Activated CD4-positive, alpha-beta T cell treated with anti-CD3 and anti-CD28 coated beads for 48 hours (primary cell): ENCODE measurements around the gene SPOP.
A peak's percentile ranks its signal among the peaks of the same experiment; 100 is the strongest.

Experiments used
- DNase-seq: peaks from one replicate; pipeline ENCODE4 v3.0.0-alpha.2; 2020

Gene SPOP

DNA sequence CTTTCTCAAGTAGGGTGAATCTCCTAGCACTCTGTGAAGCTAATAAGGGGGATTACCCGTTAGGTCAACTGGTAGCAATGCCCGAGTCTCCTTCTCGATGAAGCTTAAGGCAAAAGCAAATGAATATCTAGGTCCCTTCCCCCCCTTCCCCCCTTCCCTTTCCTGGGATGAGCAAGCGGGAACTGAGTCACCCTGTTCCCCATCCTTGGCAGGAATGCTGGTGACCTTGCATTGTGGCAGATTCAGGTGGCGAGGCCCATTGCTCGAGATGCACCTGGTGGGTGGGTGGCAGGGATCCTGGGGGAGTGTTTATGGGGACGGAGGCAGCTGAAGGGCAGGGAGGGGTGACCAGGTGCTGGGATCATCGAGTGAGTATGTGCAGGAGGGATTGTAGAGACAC is 95.1 kb downstream of the SPOP start:
- no peak for DNase-seq

GRCh38 chr17:49582055-49582722 is 95.7 kb downstream of the SPOP start:
- no peak for DNase-seq

- DNase-seq: no peak
Measured at GRCh38 chr17:49581648-49581998, 96.3 kb downstream of the SPOP start.

GRCh38 chr17:49580981-49581647 is 96.8 kb downstream of the SPOP start:
- DNase-seq: no peak

GRCh38 chr17:49580055-49580721 is 97.7 kb downstream of the SPOP start:
- no peak for DNase-seq

GRCh38 chr17:49579522-49579921 is 98.4 kb downstream of the SPOP start:
- no peak for DNase-seq

- no peak for DNase-seq
Measured at GRCh38 chr17:49578952-49579500, 98.9 kb downstream of the SPOP start.

DNA sequence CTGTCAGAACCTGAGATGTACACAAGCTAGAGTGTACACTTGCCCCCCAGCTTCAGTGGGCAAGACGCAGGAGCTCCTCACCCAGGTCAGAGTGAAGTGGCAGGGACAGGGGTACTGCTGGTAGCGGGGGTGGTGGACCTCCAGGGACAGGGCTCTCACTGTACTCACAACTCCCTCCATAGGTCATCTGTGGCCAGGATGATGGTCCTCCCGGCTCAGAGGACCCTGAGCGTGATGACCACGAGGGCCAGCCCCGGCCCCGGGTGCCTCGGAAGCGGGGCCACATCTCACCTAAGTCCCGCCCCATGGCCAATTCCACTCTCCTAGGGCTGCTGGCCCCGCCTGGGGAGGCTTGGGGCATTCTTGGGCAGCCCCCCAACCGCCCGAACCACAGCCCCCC is 99.5 kb downstream of the SPOP start:
- DNase-seq: no peak

DNA sequence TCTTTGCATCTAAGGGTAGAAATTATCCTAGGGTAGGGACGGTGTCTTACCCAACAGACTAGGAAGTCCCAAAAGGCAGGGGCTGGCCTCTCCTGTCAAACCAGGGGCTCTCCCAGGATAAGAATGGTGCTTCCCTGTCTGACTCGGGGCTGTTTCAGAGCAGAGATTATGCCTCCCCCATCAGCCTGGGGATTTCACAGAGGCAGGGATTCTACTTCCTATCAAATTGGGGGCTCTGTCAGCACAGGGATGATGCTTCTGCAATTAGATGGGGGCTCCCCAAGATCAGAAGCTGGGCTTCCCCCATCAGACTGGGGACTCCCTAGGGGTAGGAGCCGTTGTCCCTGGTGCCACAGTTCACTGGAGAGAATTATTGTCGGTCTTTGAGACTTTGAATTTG is 99.9 kb downstream of the SPOP start:
- no peak for DNase-seq

GRCh38 chr17:49577650-49577934 is 100.3 kb downstream of the SPOP start:
- no peak for DNase-seq

DNA sequence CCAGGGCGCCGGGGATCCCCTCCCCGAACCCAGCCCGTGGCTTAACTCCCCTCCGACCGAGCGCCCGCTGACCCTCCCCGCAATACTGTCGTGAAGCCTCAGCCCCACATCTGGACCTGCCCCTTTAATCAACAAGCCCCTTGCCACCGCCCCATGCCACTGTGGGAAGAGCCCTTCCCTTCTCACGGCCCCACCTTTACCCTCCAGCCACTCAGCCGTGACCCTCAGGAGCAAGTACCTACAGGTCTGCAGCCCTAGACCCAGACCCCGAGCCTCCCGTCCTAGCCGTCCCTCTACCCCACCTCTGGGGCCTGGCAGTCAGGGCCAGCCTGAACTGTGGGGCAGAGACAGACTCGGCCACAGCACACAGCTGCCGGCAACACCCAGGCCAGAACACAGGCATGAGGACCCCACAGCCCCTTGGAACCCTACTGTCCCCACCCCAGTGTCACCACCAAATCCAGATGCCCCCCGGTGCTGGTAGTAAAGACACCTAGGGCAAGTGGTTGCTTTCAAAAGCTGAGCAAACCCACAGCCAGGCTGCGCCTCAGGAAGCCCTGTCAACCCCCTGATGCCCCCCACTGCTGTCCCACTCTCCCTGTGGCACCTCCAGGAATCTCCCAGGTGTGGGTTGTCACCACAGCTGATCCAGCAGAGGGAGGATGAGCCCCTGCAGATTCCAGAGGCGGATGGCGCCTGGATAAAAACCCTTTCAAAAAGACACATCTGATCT is 100.8 kb downstream of the SPOP start:
- DNase-seq: no peak

- no peak for DNase-seq
Measured at GRCh38 chr17:49576088-49576916, 101.6 kb downstream of the SPOP start.

GRCh38 chr17:49575679-49576087 is 102.2 kb downstream of the SPOP start, which contains the start of gene NXPH3:
TSS of gene NXPH3 (plus strand) at chr17:49575871. CDS start at chr17:49576220, 349 bp downstream.
- DNase-seq: peak; percentile 82

- no peak for DNase-seq
Measured at GRCh38 chr17:49574945-49575678, 102.8 kb downstream of the SPOP start.

GRCh38 chr17:49574323-49574781 is 103.5 kb downstream of the SPOP start:
- no peak for DNase-seq

GRCh38 chr17:49573510-49574322 is 104.2 kb downstream of the SPOP start:
- no peak for DNase-seq

DNA sequence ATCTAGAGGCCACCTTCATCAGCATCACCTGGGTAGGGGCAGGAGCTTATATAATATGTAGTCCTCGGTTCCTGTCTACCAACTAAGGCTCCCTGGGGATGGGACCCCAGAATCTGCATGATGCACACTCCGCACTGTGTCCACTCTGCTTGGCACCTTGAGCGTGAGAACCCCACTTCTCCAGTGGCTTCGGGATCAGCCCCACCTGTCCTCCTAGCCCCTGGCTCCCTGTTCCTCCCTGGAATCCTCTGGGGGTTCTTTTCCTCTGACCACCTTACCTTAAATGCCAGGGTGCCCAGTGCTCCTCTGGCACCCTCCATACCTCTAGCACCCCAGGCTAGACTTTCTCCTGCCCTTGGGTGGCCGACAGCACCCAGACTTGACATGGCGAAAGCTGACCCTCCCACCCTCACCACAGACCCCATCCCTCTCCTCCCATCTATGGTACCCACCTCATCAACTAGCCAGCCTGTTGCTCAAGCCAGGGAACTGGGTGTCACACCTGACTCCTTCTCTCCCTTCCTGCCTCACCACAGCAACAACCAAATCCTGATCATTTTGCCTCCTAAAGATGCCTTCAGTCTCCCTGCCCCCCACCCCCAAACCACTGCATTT is 105.0 kb downstream of the SPOP start:
- DNase-seq: no peak

DNA sequence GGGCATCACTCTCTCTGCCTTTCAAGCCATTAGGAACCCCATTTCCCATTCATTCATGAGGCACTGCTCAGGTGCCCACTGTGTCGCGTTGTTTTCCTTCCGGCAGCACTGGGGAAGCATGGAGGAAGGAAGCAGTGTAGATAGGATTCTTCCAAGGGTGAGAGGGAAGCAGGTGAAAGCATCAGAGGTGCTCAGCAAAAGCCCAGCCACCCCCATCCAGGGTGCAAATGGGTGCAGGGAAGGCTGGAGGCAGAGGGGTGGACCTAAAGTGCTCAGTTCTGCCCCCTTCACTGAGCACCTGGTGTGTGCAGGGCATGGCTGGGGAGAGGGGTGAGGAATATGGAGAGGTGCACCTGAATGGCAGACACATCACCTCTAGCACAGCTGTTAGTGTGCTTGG is 105.7 kb downstream of the SPOP start:
- DNase-seq: no peak

DNA sequence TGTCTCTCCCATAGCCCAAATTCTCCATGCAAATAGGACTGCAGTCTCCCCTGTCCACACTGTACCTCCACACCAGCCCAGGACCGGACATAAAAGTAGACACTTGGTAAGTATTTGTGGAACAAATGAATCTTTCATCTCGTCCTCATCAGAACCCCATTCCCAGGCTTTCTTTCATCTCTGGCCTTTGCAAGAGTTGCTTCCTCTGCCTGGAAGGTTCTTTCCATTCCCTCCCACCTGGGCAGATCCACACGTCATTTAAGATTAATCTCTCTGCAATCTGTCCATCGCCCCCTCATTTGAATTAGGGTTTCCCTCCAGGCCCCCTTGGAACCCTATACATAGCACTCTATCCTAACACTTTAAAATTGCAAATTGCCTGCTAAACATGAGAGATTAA is 106.1 kb downstream of the SPOP start:
- no peak for DNase-seq

GRCh38 chr17:49571283-49571682 is 106.6 kb downstream of the SPOP start:
- no peak for DNase-seq
